Osteoblast (primary cell): ENCODE data around the gene JUN. TPM values are rescaled to one million over a fixed set of nuclear protein-coding genes. Genes with fewer than 3 reads are reported as not detected.

Experiments
- DNase-seq: peaks from one replicate; pipeline ENCODE4 v3.0.0; 2011; ENCODE audit warnings: low spot score, mixed read lengths; ENCODE audit not compliant: insufficient read length; ENCODE audit errors: missing footprints
- H2AFZ ChIP-seq: 2 replicates; pipeline ENCODE4 v1.6.0; 2011; ENCODE audit warnings: mild to moderate bottlenecking, low read length
- H3K27ac ChIP-seq: 2 replicates; pipeline ENCODE4 v1.5.1; 2011; ENCODE audit warnings: mild to moderate bottlenecking, low read depth, low read length, moderate library complexity
- H3K27me3 ChIP-seq: 2 replicates; pipeline ENCODE4 v1.6.0; 2012; ENCODE audit warnings: mild to moderate bottlenecking, control low read depth, inconsistent platforms, low read length, moderate library complexity; ENCODE audit not compliant: insufficient read depth
- H3K36me3 ChIP-seq: 2 replicates; pipeline ENCODE4 v1.5.1; 2011; ENCODE audit warnings: mild to moderate bottlenecking, low read length, control low read depth, moderate library complexity; ENCODE audit not compliant: insufficient read depth
- H3K4me1 ChIP-seq: 2 replicates; pipeline ENCODE4 v1.5.1; 2011; ENCODE audit warnings: mild to moderate bottlenecking, low read length, control low read depth, moderate library complexity; ENCODE audit not compliant: insufficient read depth
- H3K4me2 ChIP-seq: 2 replicates; pipeline ENCODE4 v1.6.0; 2011; ENCODE audit warnings: mild to moderate bottlenecking, low read length; ENCODE audit not compliant: insufficient read depth
- H3K4me3 ChIP-seq: fragments of 200-600 bp; sonication (generic); 3 replicates; pipeline ENCODE4 v1.5.1; 2012; ENCODE audit warnings: mild to moderate bottlenecking, low read length, inconsistent platforms; ENCODE audit not compliant: insufficient read depth
- H3K79me2 ChIP-seq: 2 replicates; pipeline ENCODE4 v1.6.0; 2012; ENCODE audit warnings: mild to moderate bottlenecking, low read length, control low read depth, inconsistent platforms; ENCODE audit not compliant: insufficient read depth
- H3K9me3 ChIP-seq: 2 replicates; pipeline ENCODE4 v1.5.1; 2011; ENCODE audit warnings: low read depth, low read length, control low read depth
- H4K20me1 ChIP-seq: 2 replicates; pipeline ENCODE4 v1.6.0; 2012; ENCODE audit warnings: mild to moderate bottlenecking, low read length, control low read depth; ENCODE audit not compliant: insufficient read depth
- total RNA-seq: library from RNA; depleted of rRNA; stranded (reverse); fragments of >200 nt; gene quantifications from 2 replicates; pipeline ENCODE4 v1.2.3, GENCODE V29; 2012
- TF ChIP-seq, protein P1 (sequence below): IDR thresholded peaks from 2 replicates; pipeline ENCODE4 v1.5.1; 2011; ENCODE audit warnings: mild to moderate bottlenecking, low read depth, low read length, moderate library complexity; ENCODE audit errors: extremely low read depth

JUN gene
- total RNA-seq, 1 donor: 48.9 TPM

DNA sequence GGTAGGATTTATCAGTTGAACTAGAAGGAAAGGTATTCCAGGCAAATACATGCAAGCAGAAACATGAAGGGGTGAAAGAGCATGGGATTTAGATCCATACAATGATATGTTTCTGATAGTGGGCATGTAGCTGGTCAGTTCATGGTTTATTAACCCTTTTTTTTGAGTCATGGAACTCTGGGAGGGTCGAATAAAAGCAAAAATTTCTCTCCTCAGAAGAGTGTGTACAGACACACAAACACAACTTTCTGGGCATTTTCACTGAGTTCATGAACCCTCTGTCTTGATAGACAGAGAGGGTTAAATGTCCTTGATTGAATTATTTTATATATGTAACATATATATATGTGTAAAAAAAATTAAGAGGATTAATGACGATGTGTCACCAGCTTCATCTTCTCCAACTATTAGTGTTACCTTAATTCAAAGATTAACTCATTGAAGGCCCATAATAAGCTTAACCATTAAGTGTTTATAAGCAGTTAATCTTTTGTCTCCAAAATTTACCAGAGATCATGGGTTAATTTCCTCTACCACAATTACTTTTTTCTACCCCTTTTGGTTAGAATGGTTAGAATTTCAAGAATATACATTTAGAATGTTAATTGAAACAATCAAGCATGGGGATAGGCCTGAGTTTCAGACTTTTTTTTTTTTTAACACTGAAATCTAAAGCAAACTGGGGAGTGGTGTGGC is 4.6 kb downstream of the JUN start:
- no peaks in the 10 kb centered on the region for H3K9me3 ChIP-seq
- H3K4me2 ChIP-seq: no peak overlapping the region
- no peaks in the 10 kb centered on the region for H3K27me3 ChIP-seq
- H3K4me1 ChIP-seq: peaks cover 8% of the 10 kb centered on the region
- H2AFZ ChIP-seq: no peak overlapping the region
- TF ChIP-seq, protein P1, sequence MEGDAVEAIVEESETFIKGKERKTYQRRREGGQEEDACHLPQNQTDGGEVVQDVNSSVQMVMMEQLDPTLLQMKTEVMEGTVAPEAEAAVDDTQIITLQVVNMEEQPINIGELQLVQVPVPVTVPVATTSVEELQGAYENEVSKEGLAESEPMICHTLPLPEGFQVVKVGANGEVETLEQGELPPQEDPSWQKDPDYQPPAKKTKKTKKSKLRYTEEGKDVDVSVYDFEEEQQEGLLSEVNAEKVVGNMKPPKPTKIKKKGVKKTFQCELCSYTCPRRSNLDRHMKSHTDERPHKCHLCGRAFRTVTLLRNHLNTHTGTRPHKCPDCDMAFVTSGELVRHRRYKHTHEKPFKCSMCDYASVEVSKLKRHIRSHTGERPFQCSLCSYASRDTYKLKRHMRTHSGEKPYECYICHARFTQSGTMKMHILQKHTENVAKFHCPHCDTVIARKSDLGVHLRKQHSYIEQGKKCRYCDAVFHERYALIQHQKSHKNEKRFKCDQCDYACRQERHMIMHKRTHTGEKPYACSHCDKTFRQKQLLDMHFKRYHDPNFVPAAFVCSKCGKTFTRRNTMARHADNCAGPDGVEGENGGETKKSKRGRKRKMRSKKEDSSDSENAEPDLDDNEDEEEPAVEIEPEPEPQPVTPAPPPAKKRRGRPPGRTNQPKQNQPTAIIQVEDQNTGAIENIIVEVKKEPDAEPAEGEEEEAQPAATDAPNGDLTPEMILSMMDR: no peak
- H3K4me3 ChIP-seq: no peak overlapping the region
- no peak overlapping the region for H3K27ac ChIP-seq
- H4K20me1 ChIP-seq: peaks cover 36% of the 10 kb centered on the region
- DNase-seq: peak; percentile 55
- peaks cover 19% of the 10 kb centered on the region for H3K36me3 ChIP-seq
- H3K79me2 ChIP-seq: peaks cover 34% of the 10 kb centered on the region

DNA sequence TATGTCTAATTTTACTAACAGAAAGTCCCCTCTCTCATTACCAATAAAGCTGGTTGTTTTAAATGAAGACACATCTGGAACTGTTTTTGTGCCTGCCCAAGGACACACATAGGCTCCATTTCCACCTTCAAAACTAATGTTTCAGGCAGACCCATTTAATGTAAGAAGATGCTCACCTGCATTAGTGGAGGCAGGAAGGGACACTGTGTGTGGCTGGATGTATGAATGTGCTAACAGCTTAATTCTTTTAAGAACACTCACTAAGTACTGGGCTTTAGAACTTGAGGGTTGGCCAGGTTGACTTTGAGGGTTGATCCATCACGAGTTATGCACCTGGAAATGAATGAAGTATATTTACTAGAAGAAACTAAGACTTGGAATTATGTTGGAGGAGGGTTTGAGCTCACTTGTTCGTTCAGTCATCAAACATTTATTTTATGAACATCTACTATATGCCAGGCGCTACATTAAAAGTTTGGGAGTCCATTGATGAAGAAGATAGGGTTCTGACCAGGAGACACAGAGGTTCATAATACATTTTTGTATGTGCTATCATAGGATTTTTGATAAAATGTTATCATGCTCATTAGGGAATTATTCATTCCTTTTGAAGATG is 5.4 kb downstream of the JUN start:
- Histone ChIP-seq H2AFZ (no peak overlapping the region), H3K27me3 (no peaks in the 10 kb centered on the region), H3K9me3 (no peaks in the 10 kb centered on the region), H3K79me2 (peaks cover 32% of the 10 kb centered on the region), H3K36me3 (peaks cover 19% of the 10 kb centered on the region), H3K4me3 (no peak overlapping the region), H4K20me1 (peaks cover 33% of the 10 kb centered on the region), H3K27ac (no peak overlapping the region), H3K4me2 (no peak overlapping the region), H3K4me1 (peaks cover 15% of the 10 kb centered on the region)
- TF ChIP-seq, protein P1: no peak
- DNase-seq: no peak

DNA sequence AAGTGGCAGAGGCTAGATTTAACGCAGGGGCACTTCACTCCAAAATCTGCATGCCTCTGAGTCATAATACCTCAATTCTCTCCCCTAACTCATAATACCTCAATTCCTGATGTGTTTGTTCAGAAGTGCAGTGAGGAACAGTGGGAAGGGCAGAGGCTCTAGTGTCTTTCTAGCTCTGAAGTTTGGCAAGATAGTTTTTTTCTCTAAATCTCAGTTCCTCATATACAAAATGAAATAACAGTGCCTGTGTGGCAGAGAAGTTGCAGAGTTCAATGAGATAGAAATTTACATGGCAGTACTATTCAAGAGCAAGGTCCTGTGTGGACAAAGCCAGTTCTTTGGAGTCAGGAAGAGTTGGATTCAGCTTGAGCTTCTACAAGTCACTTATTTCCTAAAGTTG is 9.8 kb downstream of the JUN start:
- DNase-seq: no peak
- Histone ChIP-seq H2AFZ (no peak overlapping the region), H4K20me1 (no peaks in the 10 kb centered on the region), H3K79me2 (no peaks in the 10 kb centered on the region), H3K27me3 (no peaks in the 10 kb centered on the region), H3K36me3 (no peaks in the 10 kb centered on the region), H3K4me3 (no peak overlapping the region), H3K4me2 (no peak overlapping the region), H3K4me1 (peaks cover 15% of the 10 kb centered on the region), H3K9me3 (no peaks in the 10 kb centered on the region), H3K27ac (peak overlapping the region; percentile 6)
- TF ChIP-seq, protein P1: no peak

DNA sequence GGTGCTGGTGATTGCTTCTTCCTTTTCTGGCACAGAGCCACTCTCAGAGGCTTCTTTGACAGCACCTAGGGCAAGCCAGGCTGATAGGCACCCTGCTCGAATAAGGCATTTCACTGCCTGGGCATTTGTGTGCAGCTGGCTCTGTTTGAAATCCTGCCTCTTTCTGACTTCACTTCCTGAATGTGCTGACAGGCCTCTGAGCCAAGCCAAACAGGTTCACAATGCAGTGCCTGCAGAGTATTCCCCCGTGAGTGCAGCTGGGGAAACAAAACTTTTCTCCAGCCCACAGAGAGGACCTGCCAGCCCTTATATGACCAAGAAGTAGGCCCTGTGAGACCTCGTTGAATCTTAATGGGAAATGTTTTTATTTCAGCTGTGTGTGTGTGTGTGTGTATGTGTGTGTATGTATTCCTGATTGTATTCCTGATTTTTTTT is 10.4 kb downstream of the JUN start:
- Histone ChIP-seq H2AFZ (peak overlapping the region; percentile 40), H3K4me3 (no peak overlapping the region), H3K27me3 (no peaks in the 10 kb centered on the region), H3K9me3 (no peaks in the 10 kb centered on the region), H3K4me1 (peaks cover 15% of the 10 kb centered on the region), H3K79me2 (no peaks in the 10 kb centered on the region), H3K36me3 (no peaks in the 10 kb centered on the region), H4K20me1 (no peaks in the 10 kb centered on the region), H3K4me2 (no peak overlapping the region), H3K27ac (peak overlapping the region; percentile 27)
- DNase-seq: peak; percentile 82
- TF ChIP-seq, protein P1: no peak
